SK-N-SH treated with all-trans-retinoic acid at 6 μM for 48 hours (cell line): ENCODE measurements around the gene SRRD.
A peak's percentile ranks its signal among the peaks of the same experiment; 100 is the strongest.

Experiments used
- ATAC-seq: fragments of 200-7000 bp; cut with Tn5 transposase; 3 replicates; pipeline ENCODE4 v1.9.1; 2020; ENCODE audit warnings: mild to moderate bottlenecking, moderate library complexity
- ARNTL ChIP-seq: fragments of 450-650 bp; formaldehyde crosslinking; IDR thresholded peaks from 2 replicates; pipeline ENCODE4 v1.5.0; 2020; ENCODE audit warnings: low read depth, mild to moderate bottlenecking, moderate library complexity, borderline replicate concordance
- BACH2 ChIP-seq: fragments of 250-450 bp; sonication (Bioruptor Pico); IDR thresholded peaks from 2 replicates; pipeline ENCODE4 v1.9.0; 2021; ENCODE audit warnings: mild to moderate bottlenecking, borderline replicate concordance
- CREB5 ChIP-seq: fragments of 250-450 bp; sonication (Bioruptor Pico); IDR thresholded peaks from 2 replicates; pipeline ENCODE4 v1.5.1; 2020; ENCODE audit warnings: low read depth, mild to moderate bottlenecking, moderate library complexity
- CSDC2 ChIP-seq: fragments of 250-450 bp; sonication (Bioruptor Pico); IDR thresholded peaks from 2 replicates; pipeline ENCODE4 v1.5.0; 2020; ENCODE audit warnings: mild to moderate bottlenecking, moderate library complexity
- CSRNP3 ChIP-seq: fragments of 250-450 bp; sonication (Bioruptor Pico); IDR thresholded peaks from 2 replicates; pipeline ENCODE4 v1.5.1; 2021; ENCODE audit warnings: mild to moderate bottlenecking, moderate library complexity
- ESRRG ChIP-seq: fragments of 250-450 bp; sonication (Bioruptor Pico); IDR thresholded peaks from 2 replicates; pipeline ENCODE4 v1.6.1; 2021; ENCODE audit warnings: mild to moderate bottlenecking
- GLIS3 ChIP-seq: fragments of 250-450 bp; sonication (Bioruptor Pico); IDR thresholded peaks from 2 replicates; pipeline ENCODE4 v1.5.0; 2020; ENCODE audit warnings: mild to moderate bottlenecking, moderate library complexity
- ISL1 ChIP-seq: fragments of 250-450 bp; sonication (Bioruptor Pico); IDR thresholded peaks from 2 replicates; pipeline ENCODE4 v2.1.2; 2022; ENCODE audit warnings: mild to moderate bottlenecking, moderate library complexity
- OSR1 ChIP-seq: fragments of 250-450 bp; sonication (Bioruptor Pico); IDR thresholded peaks from 2 replicates; pipeline ENCODE4 v1.8.0; 2022; ENCODE audit warnings: moderate library complexity, mild to moderate bottlenecking, inconsistent platforms
- PATZ1 ChIP-seq: fragments of 250-450 bp; sonication (Bioruptor Pico); IDR thresholded peaks from 2 replicates; pipeline ENCODE4 v1.8.0; 2020; ENCODE audit warnings: mild to moderate bottlenecking, moderate library complexity, borderline replicate concordance
- POU6F1 ChIP-seq: fragments of 250-450 bp; sonication (Bioruptor Pico); IDR thresholded peaks from 2 replicates; pipeline ENCODE4 v1.8.0; 2021; ENCODE audit warnings: low read depth, mild to moderate bottlenecking, moderate library complexity, borderline replicate concordance
- PPARA ChIP-seq: fragments of 250-450 bp; sonication (Bioruptor Pico); IDR thresholded peaks from 2 replicates; pipeline ENCODE4 v1.5.0; 2020; ENCODE audit warnings: mild to moderate bottlenecking, borderline replicate concordance
- RARB ChIP-seq: fragments of 250-450 bp; sonication (Bioruptor Pico); IDR thresholded peaks from 2 replicates; pipeline ENCODE4 v1.8.0; 2021; ENCODE audit warnings: mild to moderate bottlenecking, moderate library complexity
- SNAI2 ChIP-seq: fragments of 250-450 bp; sonication (Bioruptor Pico); IDR thresholded peaks from 2 replicates; pipeline ENCODE4 v1.5.0; 2020; ENCODE audit warnings: mild to moderate bottlenecking, moderate library complexity
- TCF4 ChIP-seq: fragments of 250-450 bp; sonication (Bioruptor Pico); IDR thresholded peaks from 2 replicates; pipeline ENCODE4 v1.8.0; 2021; ENCODE audit warnings: mild to moderate bottlenecking, moderate library complexity, borderline replicate concordance
- TOX ChIP-seq: fragments of 250-450 bp; sonication (Bioruptor Pico); IDR thresholded peaks from 2 replicates; pipeline ENCODE4 v1.8.0; 2021; ENCODE audit warnings: mild to moderate bottlenecking, moderate library complexity, borderline replicate concordance
- ZC3H10 ChIP-seq: fragments of 250-450 bp; sonication (Bioruptor Pico); IDR thresholded peaks from 2 replicates; pipeline ENCODE4 v1.5.1; 2021; ENCODE audit warnings: mild to moderate bottlenecking, moderate library complexity
- ZFP3 ChIP-seq: fragments of 250-450 bp; sonication (Bioruptor Pico); IDR thresholded peaks from 2 replicates; pipeline ENCODE4 v1.5.0; 2020; ENCODE audit warnings: mild to moderate bottlenecking, moderate library complexity
- ZFP30 ChIP-seq: fragments of 450-650 bp; formaldehyde crosslinking; IDR thresholded peaks from 2 replicates; pipeline ENCODE4 v1.5.0; 2022; ENCODE audit warnings: mild to moderate bottlenecking, moderate library complexity
- ZNF565 ChIP-seq: fragments of 450-650 bp; formaldehyde crosslinking; conservative IDR thresholded peaks from 2 replicates; pipeline ENCODE4 v1.5.0; 2020; ENCODE audit warnings: low read depth, mild to moderate bottlenecking, moderate library complexity
- ZNF70 ChIP-seq: fragments of 450-650 bp; formaldehyde crosslinking; IDR thresholded peaks from 2 replicates; pipeline ENCODE4 v1.5.0; 2020; ENCODE audit warnings: mild to moderate bottlenecking, moderate library complexity
- ZNF8 ChIP-seq: fragments of 450-650 bp; formaldehyde crosslinking; IDR thresholded peaks from 2 replicates; pipeline ENCODE4 v1.5.0; 2020; ENCODE audit warnings: mild to moderate bottlenecking, moderate library complexity
- TF ChIP-seq, protein P1 (sequence below): fragments of 250-450 bp; sonication (Bioruptor Pico); IDR thresholded peaks from 2 replicates; pipeline ENCODE4 v1.5.0; 2020; ENCODE audit warnings: mild to moderate bottlenecking, moderate library complexity

SRRD gene

GRCh38 chr22:26503758-26504157 lies 20.1 kb downstream of the SRRD start (continued):
- no peak for TF ChIP-seq POU6F1 (CRISPR knock-in tag)
- TF ChIP-seq ZNF8: no peak
- no peak for TF ChIP-seq ISL1 (CRISPR knock-in tag)
- TF ChIP-seq SNAI2 (CRISPR knock-in tag): no peak
- TF ChIP-seq PPARA: no peak

DNA sequence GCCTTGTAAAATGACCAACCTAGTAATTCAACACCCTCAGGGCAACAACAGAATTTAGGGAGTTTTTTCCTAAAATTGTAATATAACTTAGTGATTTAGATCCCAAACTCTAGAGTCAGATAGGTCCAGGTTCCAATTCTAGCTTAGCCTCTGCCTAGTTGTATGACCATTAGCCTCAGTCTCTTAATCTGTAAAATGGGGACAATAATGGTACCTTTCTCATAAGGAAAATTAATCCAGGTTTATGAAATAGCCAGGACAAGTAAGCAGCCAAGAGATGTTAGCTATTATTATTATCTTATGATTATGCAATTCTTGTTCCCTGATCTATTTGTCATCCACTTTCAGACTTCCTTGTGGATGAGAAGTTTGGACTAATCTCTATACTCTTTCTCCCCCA lies 24.5 kb downstream of the SRRD start:
- no peak for ATAC-seq
- no peak for TF ChIP-seq RARB (CRISPR knock-in tag)
- TF ChIP-seq, protein P1, sequence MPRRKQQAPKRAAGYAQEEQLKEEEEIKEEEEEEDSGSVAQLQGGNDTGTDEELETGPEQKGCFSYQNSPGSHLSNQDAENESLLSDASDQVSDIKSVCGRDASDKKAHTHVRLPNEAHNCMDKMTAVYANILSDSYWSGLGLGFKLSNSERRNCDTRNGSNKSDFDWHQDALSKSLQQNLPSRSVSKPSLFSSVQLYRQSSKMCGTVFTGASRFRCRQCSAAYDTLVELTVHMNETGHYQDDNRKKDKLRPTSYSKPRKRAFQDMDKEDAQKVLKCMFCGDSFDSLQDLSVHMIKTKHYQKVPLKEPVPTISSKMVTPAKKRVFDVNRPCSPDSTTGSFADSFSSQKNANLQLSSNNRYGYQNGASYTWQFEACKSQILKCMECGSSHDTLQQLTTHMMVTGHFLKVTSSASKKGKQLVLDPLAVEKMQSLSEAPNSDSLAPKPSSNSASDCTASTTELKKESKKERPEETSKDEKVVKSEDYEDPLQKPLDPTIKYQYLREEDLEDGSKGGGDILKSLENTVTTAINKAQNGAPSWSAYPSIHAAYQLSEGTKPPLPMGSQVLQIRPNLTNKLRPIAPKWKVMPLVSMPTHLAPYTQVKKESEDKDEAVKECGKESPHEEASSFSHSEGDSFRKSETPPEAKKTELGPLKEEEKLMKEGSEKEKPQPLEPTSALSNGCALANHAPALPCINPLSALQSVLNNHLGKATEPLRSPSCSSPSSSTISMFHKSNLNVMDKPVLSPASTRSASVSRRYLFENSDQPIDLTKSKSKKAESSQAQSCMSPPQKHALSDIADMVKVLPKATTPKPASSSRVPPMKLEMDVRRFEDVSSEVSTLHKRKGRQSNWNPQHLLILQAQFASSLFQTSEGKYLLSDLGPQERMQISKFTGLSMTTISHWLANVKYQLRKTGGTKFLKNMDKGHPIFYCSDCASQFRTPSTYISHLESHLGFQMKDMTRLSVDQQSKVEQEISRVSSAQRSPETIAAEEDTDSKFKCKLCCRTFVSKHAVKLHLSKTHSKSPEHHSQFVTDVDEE: no peak
- TF ChIP-seq CSRNP3: no peak

GRCh38 chr22:26512149-26512793 lies 28.6 kb downstream of the SRRD start, which contains the start of gene TFIP11:
TFIP11 (minus strand) TSS chr22:26512473; CDS start chr22:26510272, 2,201 bp downstream.
- ATAC-seq: peak; percentile 98
- no peak for TF ChIP-seq SNAI2 (CRISPR knock-in tag)
- TF ChIP-seq PPARA: no peak
- TF ChIP-seq PATZ1 (CRISPR knock-in tag): no peak
- no peak for TF ChIP-seq CSDC2
- TF ChIP-seq ZNF70 (CRISPR knock-in tag): no peak
- TF ChIP-seq ESRRG (CRISPR knock-in tag): no peak
- TF ChIP-seq ISL1 (CRISPR knock-in tag): no peak
- TF ChIP-seq CSRNP3: no peak

GRCh38 chr22:26513838-26514237 lies 30.2 kb downstream of the SRRD start:
- ATAC-seq: no peak
- no peak for TF ChIP-seq ZC3H10 (CRISPR knock-in tag)
- no peak for TF ChIP-seq ZNF70 (CRISPR knock-in tag)
- TF ChIP-seq ARNTL (CRISPR knock-in tag): no peak
- no peak for TF ChIP-seq ESRRG (CRISPR knock-in tag)
- TF ChIP-seq ZNF8: no peak
- no peak for TF ChIP-seq GLIS3 (CRISPR knock-in tag)
- no peak for TF ChIP-seq BACH2
- TF ChIP-seq TOX (CRISPR knock-in tag): no peak
- TF ChIP-seq ZFP30 (CRISPR knock-in tag): no peak
- TF ChIP-seq CREB5 (CRISPR knock-in tag): no peak
- no peak for TF ChIP-seq RARB (CRISPR knock-in tag)
- no peak for TF ChIP-seq ISL1 (CRISPR knock-in tag)
- TF ChIP-seq OSR1 (CRISPR knock-in tag): no peak
- TF ChIP-seq POU6F1 (CRISPR knock-in tag): no peak
- no peak for TF ChIP-seq SNAI2 (CRISPR knock-in tag)
- TF ChIP-seq ZFP3: no peak
- no peak for TF ChIP-seq ZNF565 (CRISPR knock-in tag)
- TF ChIP-seq TCF4 (CRISPR knock-in tag): no peak
